C4-2B (cell line): ENCODE measurements around the gene PLIN1.

Experiments used
- H3K27ac ChIP-seq: fragments of 450-650 bp; 2 replicates; pipeline ENCODE4 v1.5.1; 2017
- CTCF ChIP-seq: fragments of 450-650 bp; conservative IDR thresholded peaks from 2 replicates; pipeline ENCODE4 v1.5.1; 2017; ENCODE audit warnings: mild to moderate bottlenecking
- ZFX ChIP-seq: fragments of 450-650 bp; IDR thresholded peaks from 2 replicates; pipeline ENCODE4 v1.6.1; 2017

PLIN1 gene

GRCh38 chr15:89679212-89679611, at the start of gene PLIN1:
Gene PLIN1, minus strand, starts transcription at chr15:89679367. Its CDS starts 1,878 bp downstream, at chr15:89677489.
- H3K27ac ChIP-seq: no peak within 1 kb of the TSS
- no peak for TF ChIP-seq ZFX
- TF ChIP-seq CTCF: no peak

GRCh38 chr15:89728254-89728653, 49.1 kb upstream of the PLIN1 start:
- no peak overlapping the region for H3K27ac ChIP-seq
- TF ChIP-seq ZFX (no peak), CTCF (no peak)

- TF ChIP-seq ZFX: no peak
- no peak for TF ChIP-seq CTCF
- no peak overlapping the region for H3K27ac ChIP-seq
Measured at GRCh38 chr15:89725064-89725463, 45.9 kb upstream of the PLIN1 start.

- no peak for TF ChIP-seq ZFX
- no peak for TF ChIP-seq CTCF
- no peak overlapping the region for H3K27ac ChIP-seq
Measured at GRCh38 chr15:89724621-89725020, 45.5 kb upstream of the PLIN1 start.

- TF ChIP-seq ZFX: no peak
- TF ChIP-seq CTCF: no peak
Measured at GRCh38 chr15:89723031-89723430, 43.9 kb upstream of the PLIN1 start.

GRCh38 chr15:89714775-89715174, 35.6 kb upstream of the PLIN1 start:
- no peak overlapping the region for H3K27ac ChIP-seq

More at GRCh38 chr15:89723031-89723430, 43.9 kb upstream of the PLIN1 start:
- H3K27ac ChIP-seq: no peak overlapping the region

GRCh38 chr15:89707577-89707976, 28.4 kb upstream of the PLIN1 start:
- TF ChIP-seq ZFX (no peak), CTCF (no peak)
- H3K27ac ChIP-seq: no peak overlapping the region

More at GRCh38 chr15:89714775-89715174, 35.6 kb upstream of the PLIN1 start:
- TF ChIP-seq ZFX (no peak), CTCF (no peak)
